Subcutaneous abdominal adipose tissue (tissue), 5 donors: ENCODE data around the gene RLN2.
"Not testable (repeated sequence)": the region's sequence is repeated elsewhere in the genome, so short reads cannot be mapped to it uniquely, and the experiment has no call there.

Source experiments
- H3K27ac ChIP-seq: one replicate; pipeline ENCODE4 v1.7.0; 2013; ENCODE audit warnings: low read depth, mild to moderate bottlenecking, inconsistent platforms, low read length, moderate library complexity
- H3K27me3 ChIP-seq, 5 donors: one replicate each; pipeline ENCODE4 v1.7.0; 2013; ENCODE audit warnings: low read length in 5 of 5, inconsistent platforms in 1 of 5; ENCODE audit not compliant: control insufficient read depth in 5 of 5, insufficient read depth in 4 of 5
- H3K36me3 ChIP-seq, 5 donors: one replicate each; pipeline ENCODE4 v1.7.0; 2013; ENCODE audit warnings: low read length in 5 of 5; ENCODE audit not compliant: control insufficient read depth in 5 of 5, insufficient read depth in 5 of 5
- H3K4me1 ChIP-seq, 5 donors: one replicate each; pipeline ENCODE4 v1.7.0; 2013; ENCODE audit warnings: low read length in 5 of 5, mild to moderate bottlenecking in 3 of 5, moderate library complexity in 1 of 5; ENCODE audit not compliant: control insufficient read depth in 5 of 5, insufficient read depth in 5 of 5
- H3K4me3 ChIP-seq, 5 donors: one replicate each; pipeline ENCODE4 v1.7.0; 2013; ENCODE audit warnings: low read length in 5 of 5, low read depth in 1 of 5
- H3K9ac ChIP-seq, 5 donors: one replicate each; pipeline ENCODE4 v1.7.0; 2013; ENCODE audit warnings: low read length in 5 of 5, mild to moderate bottlenecking in 4 of 5, moderate library complexity in 3 of 5
- H3K9me3 ChIP-seq, 5 donors: one replicate each; pipeline ENCODE4 v1.7.0; 2013; ENCODE audit warnings: low read length in 5 of 5; ENCODE audit not compliant: control insufficient read depth in 5 of 5
- donor health status: healthy.
- donor health status: healthy.
- donor health status: healthy.
- donor health status: healthy.
- donor health status: healthy.

Gene RLN2

DNA sequence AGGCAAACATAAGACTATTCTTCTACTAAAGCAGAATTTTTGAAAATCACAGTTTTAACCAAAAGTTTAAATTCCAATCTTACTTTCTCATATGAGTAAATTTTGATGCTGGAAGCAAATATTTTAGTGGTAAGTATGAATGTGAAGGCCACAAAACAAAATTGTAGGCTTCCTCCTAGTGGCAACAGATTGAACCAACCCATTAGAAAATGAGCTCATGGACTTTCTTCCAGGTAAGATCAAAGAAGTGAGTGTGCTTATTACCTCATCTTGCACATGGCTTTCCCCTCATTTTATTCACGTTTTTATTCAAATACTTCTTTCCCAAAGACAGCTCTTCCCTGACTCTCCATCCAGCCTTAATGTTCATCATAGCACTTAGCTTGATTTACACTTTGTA is 16.5 kb upstream of the RLN2 start:
- no peaks in the 10 kb centered on the region for H3K27me3 ChIP-seq
- no peak overlapping the region for H3K9ac ChIP-seq
- no peaks in the 10 kb centered on the region for H3K4me1 ChIP-seq
- no peak overlapping the region for H3K4me3 ChIP-seq
- no peaks in the 10 kb centered on the region for H3K9me3 ChIP-seq
- no peak overlapping the region for H3K27ac ChIP-seq
- no peaks in the 10 kb centered on the region for H3K36me3 ChIP-seq

DNA sequence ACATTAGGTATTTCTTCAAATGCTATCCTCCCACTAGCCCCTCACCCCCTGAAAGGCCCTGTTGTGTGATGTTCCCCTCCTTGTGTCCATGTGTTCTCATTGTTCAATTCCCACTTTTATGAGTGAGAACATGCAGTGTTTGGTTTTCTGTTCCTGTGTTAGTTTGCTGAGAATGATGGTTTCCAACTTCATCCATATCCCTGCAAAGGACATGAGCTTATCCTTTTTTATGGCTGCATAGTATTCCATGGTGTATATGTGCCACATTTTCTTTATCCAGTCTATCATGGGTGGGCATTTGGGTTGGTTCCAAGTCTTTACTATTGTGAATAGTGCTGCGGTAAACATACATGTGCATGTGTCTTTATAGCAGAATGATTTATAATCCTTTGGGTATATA is 11.9 kb upstream of the RLN2 start:
- H3K9me3 ChIP-seq = peaks cover 4 to 19% (median 12%) of the 10 kb centered on the region in 5 donors
- H3K27ac ChIP-seq, H3K4me3 ChIP-seq, H3K9ac ChIP-seq, H3K36me3 ChIP-seq, H3K27me3 ChIP-seq, H3K4me1 ChIP-seq: not testable (repeated sequence)

DNA sequence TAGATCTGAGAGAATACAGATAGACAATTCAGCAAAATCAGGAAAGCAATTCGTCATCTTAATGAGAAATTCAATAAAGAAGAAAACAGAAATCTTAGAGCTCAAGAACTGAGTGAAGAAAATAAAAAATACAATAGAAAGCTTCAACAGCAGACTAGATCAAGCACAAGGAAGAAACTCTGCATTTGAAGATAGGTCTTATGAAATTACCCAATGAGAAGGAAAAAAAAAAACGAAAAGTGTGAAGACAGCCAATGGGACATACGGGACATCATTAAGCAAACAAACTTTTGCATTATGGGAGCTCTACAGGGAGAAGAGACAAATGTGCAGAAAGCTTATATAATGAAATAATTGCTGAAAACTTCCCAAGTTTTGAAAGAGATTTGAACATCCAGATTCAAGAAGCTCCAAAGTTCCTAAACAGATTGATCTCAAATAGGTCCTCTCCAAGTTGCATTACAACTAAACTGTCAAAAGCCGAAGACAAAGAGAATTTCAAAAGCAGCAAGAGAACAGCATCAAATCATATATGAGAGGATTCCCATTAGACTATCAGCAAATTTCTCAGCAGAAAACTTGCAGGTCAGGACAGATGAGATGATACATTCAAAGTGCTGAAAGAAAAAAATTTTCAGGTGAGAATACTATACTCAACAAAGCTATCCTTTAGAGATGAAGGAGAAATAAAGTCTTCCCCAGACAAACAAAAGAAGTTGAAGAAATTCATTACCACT is 10.8 kb upstream of the RLN2 start:
- H3K4me1 ChIP-seq = no peaks in the 10 kb centered on the region
- H3K4me3 ChIP-seq = no peak overlapping the region
- no peak overlapping the region for H3K27ac ChIP-seq
- H3K9me3 ChIP-seq = peaks cover 4 to 19% (median 12%) of the 10 kb centered on the region in 5 donors
- no peaks in the 10 kb centered on the region for H3K36me3 ChIP-seq
- no peaks in the 10 kb centered on the region for H3K27me3 ChIP-seq
- H3K9ac ChIP-seq = no peak overlapping the region

DNA sequence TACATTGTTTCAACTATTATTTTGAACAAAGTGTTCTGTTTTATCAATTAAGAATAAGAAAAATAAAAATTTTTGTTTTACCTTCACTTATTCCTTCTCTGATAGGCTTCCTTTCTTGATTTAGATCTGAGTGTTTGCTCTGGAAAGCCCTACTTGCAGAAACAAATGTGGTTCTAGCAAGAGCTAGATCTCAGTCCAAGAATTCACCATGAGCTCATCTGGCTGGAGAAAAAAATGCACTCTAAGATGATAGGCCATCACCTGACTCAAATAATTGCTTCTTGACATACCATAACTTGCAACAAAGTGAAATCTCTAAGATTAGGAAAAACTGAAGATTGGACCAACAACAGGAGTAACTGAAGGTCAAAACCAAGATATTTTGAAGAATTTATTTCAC is 6.3 kb upstream of the RLN2 start:
- Histone ChIP-seq H3K36me3 (no peaks in the 10 kb centered on the region), H3K4me3 (no peak overlapping the region), H3K27me3 (no peaks in the 10 kb centered on the region), H3K4me1 (no peaks in the 10 kb centered on the region), H3K9ac (no peak overlapping the region), H3K27ac (no peak overlapping the region), H3K9me3 (peaks cover 3 to 19% (median 12%) of the 10 kb centered on the region in 5 donors)

DNA sequence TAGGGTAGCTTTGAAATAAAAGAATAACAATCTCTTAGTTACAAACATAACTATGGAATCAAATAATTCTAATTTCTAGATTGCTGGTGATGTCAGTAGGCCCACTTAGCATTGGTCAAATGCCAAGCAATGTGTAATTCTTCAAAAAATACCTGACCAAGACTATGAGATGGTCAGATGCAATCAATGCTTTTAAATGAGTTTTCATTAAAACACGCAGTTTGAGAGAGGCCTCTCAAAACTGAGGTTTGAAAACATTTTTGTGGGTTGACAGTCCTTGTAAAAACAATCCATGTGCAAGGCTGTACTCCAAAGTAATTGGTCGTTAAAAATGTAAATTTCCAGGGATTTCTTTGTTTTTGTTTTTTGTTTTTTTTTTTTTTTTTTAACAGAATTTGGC is 1.2 kb upstream of the RLN2 start:
- H3K27me3 ChIP-seq = no peaks in the 10 kb centered on the region
- H3K9ac ChIP-seq = no peak overlapping the region
- H3K4me3 ChIP-seq = no peak overlapping the region
- no peaks in the 10 kb centered on the region for H3K9me3 ChIP-seq
- H3K36me3 ChIP-seq = no peaks in the 10 kb centered on the region
- H3K4me1 ChIP-seq = peaks cover 0 to 4% (median 3%) of the 10 kb centered on the region in 5 donors
- H3K27ac ChIP-seq = no peak overlapping the region

DNA sequence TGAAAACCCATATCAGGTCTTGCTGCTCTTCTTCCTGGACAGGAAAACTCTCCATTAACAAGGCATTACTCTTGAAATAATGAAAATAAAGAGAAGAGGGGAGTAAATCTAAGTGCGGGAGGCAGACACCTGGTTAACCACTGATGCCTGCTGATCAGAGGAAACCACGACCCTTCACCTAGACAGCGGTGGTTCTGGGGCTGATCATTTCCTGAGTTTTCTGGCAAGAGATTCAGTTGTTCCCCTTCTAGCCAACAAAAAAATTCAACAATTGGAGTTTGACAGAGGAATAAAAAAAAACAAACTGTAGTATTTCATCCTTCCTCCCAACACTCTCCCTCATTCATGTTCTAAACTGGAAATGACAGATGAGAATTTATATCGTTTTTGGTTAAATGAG is 3.0 kb downstream of the RLN2 start:
- no peak overlapping the region for H3K9ac ChIP-seq
- no peak overlapping the region for H3K4me3 ChIP-seq
- H3K27me3 ChIP-seq = no peaks in the 10 kb centered on the region
- peaks cover 0 to 4% (median 3%) of the 10 kb centered on the region in 5 donors for H3K4me1 ChIP-seq
- no peak overlapping the region for H3K27ac ChIP-seq
- H3K36me3 ChIP-seq = no peaks in the 10 kb centered on the region
- no peaks in the 10 kb centered on the region for H3K9me3 ChIP-seq

DNA sequence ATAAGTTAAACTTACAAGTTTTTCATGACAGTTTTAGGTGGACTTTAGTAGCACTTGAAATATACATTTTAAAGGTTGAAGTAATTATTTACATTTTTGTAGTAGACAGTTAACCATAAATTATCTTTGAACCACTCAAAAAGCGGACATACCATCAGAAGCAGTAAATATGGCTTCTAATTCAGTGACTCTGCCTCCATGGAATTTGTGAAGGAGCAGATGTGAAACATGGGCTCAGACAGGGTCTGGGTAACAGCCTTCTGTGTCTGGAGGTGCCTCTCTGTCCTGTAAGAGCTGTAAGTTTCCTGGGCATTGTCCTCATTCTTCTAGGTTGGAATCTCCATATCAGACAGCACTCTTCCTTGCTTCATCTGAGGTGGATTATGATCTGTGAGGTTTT is 12.4 kb downstream of the RLN2 start:
- no peaks in the 10 kb centered on the region for H3K4me1 ChIP-seq
- H3K9ac ChIP-seq = no peak overlapping the region
- H3K4me3 ChIP-seq = no peak overlapping the region
- H3K9me3 ChIP-seq = no peaks in the 10 kb centered on the region
- H3K27ac ChIP-seq = no peak overlapping the region
- H3K36me3 ChIP-seq = no peaks in the 10 kb centered on the region
- peaks cover 0 to 2% (median 0%) of the 10 kb centered on the region in 5 donors for H3K27me3 ChIP-seq

DNA sequence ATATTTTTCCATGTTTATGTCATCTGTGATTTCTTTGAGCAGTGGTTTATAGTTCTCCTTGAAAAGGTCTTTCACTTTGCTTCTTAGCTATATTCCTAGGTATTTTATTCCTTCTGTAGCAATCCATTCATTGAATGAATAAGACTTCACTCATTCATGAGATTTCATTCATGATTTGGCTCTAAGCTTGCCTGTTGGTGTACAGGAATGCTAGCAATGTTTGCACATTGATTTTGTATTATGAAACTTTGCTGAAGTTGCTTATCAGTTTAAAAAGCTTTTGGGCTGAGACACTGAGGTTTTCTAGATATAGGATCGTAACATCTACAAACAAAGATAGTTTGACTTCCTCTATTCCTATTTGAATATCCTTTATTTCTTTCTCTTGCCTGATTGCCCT is 15.9 kb downstream of the RLN2 start:
- H3K27me3 ChIP-seq = peaks cover 0 to 2% (median 0%) of the 10 kb centered on the region in 5 donors
- H3K9ac ChIP-seq = no peak overlapping the region
- no peaks in the 10 kb centered on the region for H3K36me3 ChIP-seq
- no peak overlapping the region for H3K4me3 ChIP-seq
- H3K27ac ChIP-seq = no peak overlapping the region
- H3K4me1 ChIP-seq = no peaks in the 10 kb centered on the region
- no peaks in the 10 kb centered on the region for H3K9me3 ChIP-seq

DNA sequence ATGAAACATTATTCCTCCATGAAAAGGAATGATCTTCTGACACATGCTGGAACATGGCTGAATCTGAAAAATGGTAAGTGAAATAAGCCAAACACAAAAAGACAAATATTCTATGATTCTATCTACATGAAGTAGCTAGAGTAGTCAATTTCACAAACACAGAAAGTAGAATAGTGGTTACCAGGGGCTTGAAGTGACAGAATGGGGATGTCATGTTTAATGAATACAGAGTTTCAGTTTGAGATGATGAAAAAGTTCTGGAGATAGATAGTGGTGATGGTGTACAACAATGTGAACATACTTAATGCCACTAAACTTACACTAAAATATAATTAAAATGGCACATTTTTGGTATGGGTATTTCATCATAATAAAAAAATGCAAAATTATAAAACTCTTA is 18.3 kb downstream of the RLN2 start:
- Histone ChIP-seq H3K27me3 (no peaks in the 10 kb centered on the region), H3K4me3 (no peak overlapping the region), H3K4me1 (no peaks in the 10 kb centered on the region), H3K9ac (no peak overlapping the region), H3K27ac (no peak overlapping the region), H3K9me3 (no peaks in the 10 kb centered on the region), H3K36me3 (no peaks in the 10 kb centered on the region)

DNA sequence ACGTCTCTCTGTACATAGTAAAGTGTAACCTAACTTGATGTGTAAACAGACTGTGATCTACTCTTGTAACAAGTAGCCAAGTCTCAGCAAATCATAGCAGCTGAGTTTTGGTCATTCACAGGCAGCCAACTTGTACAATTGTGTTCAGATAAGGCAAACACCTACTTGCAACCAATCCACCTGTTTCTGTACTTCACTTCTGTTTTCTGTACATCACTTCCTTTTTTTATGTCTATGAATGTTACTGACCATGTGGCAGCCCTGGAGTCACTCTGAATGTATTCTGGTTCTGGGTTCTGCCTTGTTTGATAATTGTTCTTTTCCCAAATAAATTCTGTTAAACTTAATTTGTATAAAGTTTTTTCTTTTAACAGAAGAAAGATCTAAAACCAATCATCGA is 26.0 kb downstream of the RLN2 start:
- H3K4me1 ChIP-seq = no peaks in the 10 kb centered on the region
- H3K36me3 ChIP-seq = no peaks in the 10 kb centered on the region
- H3K9ac ChIP-seq = no peak overlapping the region
- no peak overlapping the region for H3K27ac ChIP-seq
- H3K9me3 ChIP-seq = no peaks in the 10 kb centered on the region
- H3K4me3 ChIP-seq = no peak overlapping the region
- no peaks in the 10 kb centered on the region for H3K27me3 ChIP-seq
